ENCODE data around the gene EFCAB6.

The EFCAB6 gene

DNA sequence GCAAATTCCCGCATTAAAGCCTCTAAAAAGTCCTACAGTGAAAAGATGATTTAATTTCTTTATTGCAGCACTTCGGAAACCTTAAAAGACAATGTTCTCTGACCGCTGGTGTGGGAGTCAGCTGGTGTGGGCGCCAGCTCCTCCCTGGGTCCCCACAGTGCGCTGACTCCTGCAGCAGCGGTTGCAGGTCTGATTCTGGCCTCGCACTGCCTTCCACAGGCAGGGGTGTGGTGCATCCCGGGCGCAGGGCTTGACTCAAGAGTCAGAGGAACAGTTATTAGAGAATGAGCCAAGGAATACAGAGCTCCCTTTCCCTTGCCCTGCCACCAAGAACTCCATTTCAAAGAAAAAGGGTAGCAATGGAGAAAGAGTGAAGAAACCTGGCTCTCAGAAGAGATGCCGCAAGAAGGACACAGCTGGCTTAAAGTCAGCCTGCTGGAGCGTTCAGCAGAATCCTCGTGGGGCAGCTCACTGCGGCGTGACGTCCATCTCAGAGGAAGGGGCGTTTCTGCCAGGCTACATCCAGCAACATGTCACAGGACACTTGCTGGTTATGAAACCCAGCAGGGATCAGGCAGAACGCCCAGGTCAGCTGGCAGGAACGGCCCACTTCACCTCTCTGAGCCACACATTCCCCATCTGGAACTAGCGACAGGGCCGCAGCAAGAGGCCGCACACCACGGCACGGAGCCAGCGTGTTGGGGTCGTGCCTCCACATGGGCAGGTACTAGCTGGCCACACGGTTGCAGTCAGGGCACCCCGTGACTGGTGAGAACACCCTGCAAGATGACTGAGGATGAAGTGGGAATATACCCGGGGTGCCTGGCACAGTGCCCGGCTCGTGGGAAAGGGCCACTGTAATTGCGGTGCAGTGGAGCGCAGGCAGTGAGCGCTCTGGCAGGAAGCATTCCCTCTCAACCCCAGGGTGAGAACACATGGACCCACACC is 18.1 kb upstream of the EFCAB6 start:
- no peak for DNase-seq

- no peak for DNase-seq
Measured at GRCh38 chr22:43828998-43829782, 17.1 kb upstream of the EFCAB6 start.

GRCh38 chr22:43828725-43828997 is 16.6 kb upstream of the EFCAB6 start:
- DNase-seq, result no peak

DNA sequence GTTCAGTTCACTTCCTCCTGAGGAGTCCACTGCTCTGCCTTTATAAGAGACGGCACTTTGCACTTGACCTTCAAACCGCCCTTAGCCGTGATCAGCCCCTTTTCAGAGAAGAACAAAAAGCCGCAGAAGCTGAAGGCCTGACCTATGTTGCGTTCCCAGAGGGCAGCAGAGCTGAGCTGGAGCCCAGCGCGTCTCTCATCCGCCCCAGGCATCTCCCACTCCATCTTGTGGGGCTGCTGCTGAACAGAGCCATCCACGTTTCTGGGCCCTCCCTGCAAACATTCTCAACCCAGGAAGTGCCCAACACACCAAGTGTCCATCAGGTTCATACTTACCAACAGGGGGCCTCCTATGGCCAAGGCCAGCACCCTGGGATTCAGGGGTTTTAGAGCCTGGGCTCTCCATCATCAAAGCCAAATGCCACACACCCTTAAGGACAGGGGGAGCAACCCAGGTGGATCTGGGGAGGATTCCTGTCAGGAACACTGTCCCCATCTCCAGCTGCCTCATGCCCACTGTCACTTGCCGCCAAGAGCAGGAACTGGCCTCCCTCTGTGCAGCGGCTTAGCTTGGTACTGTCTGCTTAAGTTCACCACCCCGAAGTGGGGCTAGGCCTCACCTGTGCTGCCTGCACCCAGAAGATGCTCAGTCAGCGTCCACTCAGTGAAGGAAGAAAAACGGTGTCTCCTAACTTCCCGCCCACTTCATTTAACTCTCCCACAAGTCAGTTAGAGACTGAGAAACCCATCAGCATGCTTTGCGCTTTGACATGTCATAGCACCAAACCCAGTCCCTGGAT is 16.0 kb upstream of the EFCAB6 start:
- DNase-seq, result no peak

GRCh38 chr22:43827003-43827735 is 15.1 kb upstream of the EFCAB6 start:
- DNase-seq, result no peak

DNA sequence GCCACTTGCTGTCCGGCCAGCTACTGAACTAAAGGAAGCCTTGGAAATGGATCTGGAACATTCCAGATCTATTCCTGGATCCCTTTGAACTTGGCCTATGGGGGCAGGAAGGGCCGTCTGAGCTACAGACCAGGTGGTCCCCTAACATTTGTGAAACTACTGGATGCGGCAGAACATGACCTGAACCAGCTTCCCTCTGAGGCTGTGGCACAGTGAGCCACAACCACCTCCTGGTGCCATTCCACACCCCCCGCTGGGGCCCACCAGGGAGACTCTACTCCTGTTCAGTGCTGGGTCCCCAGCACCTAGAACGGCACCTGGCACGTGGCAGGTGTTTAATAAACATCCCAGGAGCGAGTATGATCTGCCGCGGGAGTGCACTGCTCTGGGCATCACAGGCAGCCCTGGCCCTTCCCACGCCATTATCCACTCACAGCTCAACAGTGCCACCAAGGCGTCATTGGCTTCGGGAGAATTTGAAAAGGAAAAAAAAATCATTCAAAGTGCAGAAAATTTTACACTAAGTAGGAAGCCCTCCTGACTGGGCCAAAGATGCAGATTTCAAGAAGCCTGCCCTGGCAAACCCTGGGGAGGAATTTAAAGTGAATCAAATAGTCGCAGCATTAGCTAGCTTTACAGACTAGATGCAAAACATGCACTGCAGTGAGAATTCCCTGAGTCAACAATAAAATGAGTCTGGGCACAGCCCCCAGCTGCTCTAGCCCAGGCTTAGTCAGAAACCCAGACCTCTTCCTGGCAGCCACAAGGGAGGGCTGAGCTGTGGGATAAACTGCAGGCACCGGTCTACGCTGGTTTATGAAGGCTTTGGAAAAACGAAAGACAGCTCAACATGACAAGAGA is 14.3 kb upstream of the EFCAB6 start:
- DNase-seq, result no peak

GRCh38 chr22:43825651-43826050 is 13.5 kb upstream of the EFCAB6 start:
- DNase-seq, result no peak

DNA sequence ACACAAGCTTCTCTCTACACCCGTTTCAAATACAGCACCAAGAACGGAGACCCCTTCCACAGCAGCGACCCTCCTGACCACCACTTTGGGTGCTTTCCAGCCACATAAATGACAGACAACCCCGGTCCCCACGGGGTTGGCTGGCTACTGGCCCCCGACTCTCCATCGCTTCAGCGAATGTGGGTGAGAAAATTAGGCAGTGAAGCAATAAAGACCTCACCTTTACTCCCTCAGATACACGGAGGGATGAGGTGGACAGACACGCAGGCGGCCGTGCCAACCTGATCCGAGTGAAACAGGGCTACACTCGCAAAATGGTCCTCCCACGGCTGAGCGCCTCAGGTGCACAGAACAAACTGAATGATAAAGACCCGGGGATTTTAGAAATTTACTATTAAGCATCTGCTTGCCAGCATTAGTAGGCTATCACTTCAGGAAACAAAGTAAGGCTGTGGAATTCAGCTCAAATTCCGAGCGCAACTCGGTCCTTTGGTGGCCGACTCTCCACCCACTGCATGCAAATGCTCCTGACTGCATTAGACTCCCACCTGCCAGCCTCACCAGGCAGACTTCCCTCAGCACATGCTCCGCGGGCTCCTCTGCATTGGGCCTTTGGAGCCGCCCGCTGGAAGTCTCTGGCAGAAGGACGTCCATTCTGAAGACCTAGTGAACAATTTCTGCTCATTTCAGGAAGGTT is 12.8 kb upstream of the EFCAB6 start:
- no peak for DNase-seq

- no peak for DNase-seq
Measured at GRCh38 chr22:43823911-43824665, 12.0 kb upstream of the EFCAB6 start.

DNA sequence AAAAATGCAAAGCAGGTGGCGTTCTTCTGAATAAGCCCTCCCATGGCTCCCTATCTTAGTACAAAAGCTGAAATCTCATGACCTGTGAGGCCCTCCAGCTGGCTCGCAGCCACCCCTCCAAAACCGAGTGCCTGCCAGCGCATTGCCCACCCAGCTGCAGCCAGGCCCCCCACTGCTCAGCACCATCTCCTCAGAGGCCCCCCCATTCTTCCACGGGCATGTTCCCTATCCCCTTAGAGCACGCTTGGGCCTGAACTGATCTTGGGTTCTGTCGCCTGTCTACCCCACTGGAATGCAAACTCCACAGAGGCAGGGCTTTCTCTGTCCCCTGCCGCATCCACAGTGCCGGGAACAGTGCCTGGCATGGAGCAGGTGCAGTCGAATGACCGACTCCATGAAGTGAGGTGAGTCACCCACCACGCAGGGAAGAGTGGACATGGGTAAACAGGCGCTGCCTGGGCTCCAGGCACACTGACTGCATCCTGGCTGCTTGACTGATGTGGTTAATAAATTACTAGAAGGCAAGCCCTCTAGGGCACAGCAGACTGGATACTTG is 11.3 kb upstream of the EFCAB6 start:
- DNase-seq, result no peak

- no peak for DNase-seq
Measured at GRCh38 chr22:43821606-43822425, 9.7 kb upstream of the EFCAB6 start.

GRCh38 chr22:43820651-43821305 is 8.7 kb upstream of the EFCAB6 start:
- DNase-seq, result no peak

DNA sequence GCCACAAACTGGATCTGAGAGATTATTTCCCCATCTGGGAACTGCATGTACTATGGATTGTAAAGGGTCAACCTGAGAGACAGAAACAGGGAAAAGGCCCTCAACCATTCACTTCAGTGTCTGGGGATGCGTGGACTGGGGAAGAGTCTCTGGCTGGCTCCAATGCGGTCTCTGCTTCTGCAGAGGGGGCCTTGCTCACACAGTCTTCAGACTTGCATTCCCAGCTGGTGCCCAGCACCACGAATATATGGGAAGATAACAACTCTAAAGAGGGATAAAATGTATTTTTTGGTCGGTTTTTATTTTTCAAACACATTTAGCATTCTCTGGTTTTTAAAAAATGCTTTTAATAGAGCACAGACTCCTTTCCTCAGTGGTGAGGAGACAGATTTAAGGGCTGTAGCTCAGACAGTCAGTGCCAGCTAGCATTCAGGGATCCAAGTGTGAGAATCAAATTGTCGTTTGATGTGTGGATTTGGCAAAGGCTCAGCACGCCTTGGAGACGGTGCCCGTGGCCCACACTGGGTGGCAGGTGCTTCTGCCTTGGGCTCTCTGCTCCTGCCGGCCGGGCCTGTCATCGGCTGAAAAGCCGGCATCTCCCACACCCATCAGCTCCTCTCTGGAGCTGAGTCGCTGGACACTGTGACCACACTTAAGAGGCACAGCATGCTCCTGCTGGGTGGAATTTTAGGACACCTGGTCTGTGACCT is 8.0 kb upstream of the EFCAB6 start:
- DNase-seq, result no peak

DNA sequence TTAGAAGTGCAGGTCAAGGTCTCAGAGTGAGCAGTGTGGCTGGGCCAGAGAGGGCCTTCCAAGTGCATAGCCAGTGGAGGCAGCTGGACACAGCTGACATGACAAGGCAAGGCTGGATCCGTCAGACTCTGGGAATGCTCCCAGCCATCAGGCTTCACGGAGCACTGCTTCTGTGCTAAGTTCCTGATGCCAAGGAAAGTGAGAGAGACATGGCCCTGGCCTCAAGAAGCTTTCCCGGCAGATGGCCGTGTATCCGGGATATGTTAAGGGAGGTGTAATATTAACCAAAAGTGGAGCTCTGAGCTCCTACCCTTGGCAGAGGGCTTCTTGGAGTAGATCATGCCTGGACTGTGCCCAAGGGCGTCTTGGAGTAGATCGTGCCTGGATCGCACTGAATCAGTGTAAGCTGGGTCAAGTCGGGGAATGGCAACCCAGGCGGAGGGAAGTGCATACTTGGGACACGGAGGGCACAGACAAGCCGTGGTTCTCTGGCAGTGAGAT is 7.4 kb upstream of the EFCAB6 start:
- DNase-seq, result no peak

GRCh38 chr22:43818981-43819380 is 6.9 kb upstream of the EFCAB6 start:
- no peak for DNase-seq

- DNase-seq, result no peak
Measured at GRCh38 chr22:43817402-43817801, 5.3 kb upstream of the EFCAB6 start.

DNA sequence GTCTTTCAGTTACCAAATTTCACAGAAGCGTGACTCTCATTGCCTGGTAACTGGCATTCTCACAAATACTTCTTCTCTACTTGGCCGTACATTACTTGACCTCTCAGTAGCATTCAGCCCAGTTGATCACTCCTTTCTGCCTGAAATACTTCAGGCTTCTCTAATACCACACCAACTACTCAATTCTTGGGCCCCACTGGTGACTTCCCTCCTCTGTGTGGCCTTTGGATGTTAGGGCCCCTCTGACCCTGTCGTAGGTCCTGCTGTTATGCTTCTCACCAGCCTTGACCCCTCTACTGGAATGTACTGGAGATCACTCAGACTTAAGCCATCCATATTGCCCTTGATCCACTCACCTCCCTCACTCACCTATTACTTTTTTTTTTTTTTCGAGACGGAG is 2.2 kb upstream of the EFCAB6 start:
- no peak for DNase-seq

DNA sequence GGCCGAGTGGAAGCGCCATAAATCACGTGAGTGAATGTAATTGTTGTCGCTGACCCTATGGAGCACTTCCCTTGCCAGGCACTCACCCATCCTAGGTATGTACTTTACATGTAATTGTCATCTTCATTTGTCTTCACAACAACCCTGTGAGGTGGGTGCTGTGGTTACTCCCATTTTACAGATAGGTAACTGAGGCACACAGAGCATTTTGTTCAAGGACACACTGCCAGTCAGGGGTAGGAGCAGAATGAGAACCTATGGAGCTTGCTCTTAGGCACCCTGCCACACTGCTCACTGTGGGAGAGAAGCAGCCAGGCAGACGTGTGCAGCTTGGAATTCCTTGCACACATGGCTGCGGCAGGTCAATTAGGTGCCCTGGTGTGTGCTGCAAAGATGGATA is 785 bp upstream of the EFCAB6 start:
- no peak for DNase-seq
